Neuronal stem cell (in vitro differentiated cells): Measurements from ENCODE around the gene PIM3.

ENCODE experiments used
- DNase-seq: peaks from one replicate; pipeline ENCODE4 v3.0.0-alpha.2; 2013; ENCODE audit warnings: low spot score
- H2AFZ ChIP-seq: one replicate; pipeline ENCODE4 v1.6.1; 2013; ENCODE audit warnings: mild to moderate bottlenecking, low read length, inconsistent platforms
- H2AK5ac ChIP-seq: 2 replicates; pipeline ENCODE4 v1.6.1; 2013; ENCODE audit warnings: low read depth, mild to moderate bottlenecking, inconsistent platforms, low read length, moderate library complexity, mixed read lengths
- H2BK120ac ChIP-seq: 2 replicates; pipeline ENCODE4 v1.6.1; 2013; ENCODE audit warnings: low read depth, mild to moderate bottlenecking, inconsistent platforms, low read length, moderate library complexity, mixed read lengths
- H2BK12ac ChIP-seq: one replicate; pipeline ENCODE4 v1.6.1; 2013; ENCODE audit warnings: low read length, inconsistent platforms
- H2BK15ac ChIP-seq: 2 replicates; pipeline ENCODE4 v1.6.1; 2013; ENCODE audit warnings: mild to moderate bottlenecking, low read length, inconsistent platforms, mixed read lengths
- H2BK5ac ChIP-seq: one replicate; pipeline ENCODE4 v1.6.1; 2013; ENCODE audit warnings: inconsistent platforms, mild to moderate bottlenecking, low read length, moderate library complexity
- H3K14ac ChIP-seq: one replicate; pipeline ENCODE4 v1.6.1; 2013; ENCODE audit warnings: low read length, inconsistent platforms
- H3K18ac ChIP-seq: 2 replicates; pipeline ENCODE4 v1.6.1; 2013; ENCODE audit warnings: low read length, inconsistent platforms
- H3K23ac ChIP-seq: 2 replicates; pipeline ENCODE4 v1.6.1; 2013; ENCODE audit warnings: low read depth, mild to moderate bottlenecking, mixed read lengths, low read length, inconsistent platforms; ENCODE audit not compliant: poor library complexity
- H3K27ac ChIP-seq: replicated peaks from 3 replicates; pipeline ENCODE4 v1.5.1; 2013; ENCODE audit warnings: low read length, inconsistent platforms
- H3K27me3 ChIP-seq, 3 experiments: 2 replicates each; pipeline ENCODE4 v1.6.1; 2013; ENCODE audit warnings: low read length in 3 of 3, mild to moderate bottlenecking in 2 of 3, inconsistent platforms in 1 of 3, low read depth in 1 of 3, mixed read lengths in 1 of 3, moderate library complexity in 1 of 3; ENCODE audit not compliant: control insufficient read depth in 3 of 3, insufficient read depth in 3 of 3
- H3K36me3 ChIP-seq, 2 donors: replicated peaks in 1 of 2; 2 replicates each; pipeline ENCODE4 v1.6.1; 2013; ENCODE audit warnings: low read length in 2 of 2; ENCODE audit not compliant: control insufficient read depth in 2 of 2, insufficient read depth in 2 of 2
- H3K4ac ChIP-seq: 2 replicates; pipeline ENCODE4 v1.6.1; 2013; ENCODE audit warnings: inconsistent platforms, mild to moderate bottlenecking, low read length, moderate library complexity
- H3K4me1 ChIP-seq, 2 donors: 1 replicate in 1 of 2; 2 replicates in 1 of 2; pipeline ENCODE4 v1.6.1; 2013; ENCODE audit warnings: low read length in 2 of 2, low read depth in 1 of 2; ENCODE audit not compliant: control insufficient read depth in 2 of 2, insufficient read depth in 1 of 2
- H3K4me2 ChIP-seq: one replicate; pipeline ENCODE4 v1.6.1; 2013; ENCODE audit warnings: mild to moderate bottlenecking, low read length, inconsistent platforms; ENCODE audit not compliant: insufficient read depth, poor library complexity, severe bottlenecking
- H3K4me3 ChIP-seq, 2 donors: 2 replicates each; pipeline ENCODE4 v1.5.1; 2013; ENCODE audit warnings: low read length in 2 of 2, mild to moderate bottlenecking in 2 of 2, inconsistent platforms in 1 of 2, moderate library complexity in 1 of 2
- H3K79me1 ChIP-seq: one replicate; pipeline ENCODE4 v1.6.1; 2013; ENCODE audit warnings: low read depth, mild to moderate bottlenecking, inconsistent platforms, low read length, moderate library complexity
- H3K9ac ChIP-seq: one replicate; pipeline ENCODE4 v1.6.1; 2013; ENCODE audit warnings: mild to moderate bottlenecking, low read depth, low read length, inconsistent platforms; ENCODE audit not compliant: poor library complexity
- H3K9me3 ChIP-seq, 2 donors: replicated peaks in 1 of 2; 2 replicates each; pipeline versions ENCODE3 to v1.6.1; 2013; ENCODE audit warnings: low read length in 2 of 2, mild to moderate bottlenecking in 2 of 2, inconsistent platforms in 1 of 2, low read depth in 1 of 2, mixed read lengths in 1 of 2, moderate library complexity in 1 of 2; ENCODE audit not compliant: control insufficient read depth in 2 of 2, insufficient read depth in 1 of 2
- H4K8ac ChIP-seq: one replicate; pipeline ENCODE4 v1.6.1; 2013; ENCODE audit warnings: low read depth, mild to moderate bottlenecking, inconsistent platforms, low read length, moderate library complexity
- H4K91ac ChIP-seq: one replicate; pipeline ENCODE4 v1.6.1; 2013; ENCODE audit warnings: low read length, low read depth, mild to moderate bottlenecking, inconsistent platforms; ENCODE audit not compliant: poor library complexity
- WGBS, 2 donors: extraction: QIAGEN DNeasy Blood & Tissue Kit; methylation state at CpG; one replicate each; pipeline ENCODE4 v1.1.7; 2013; ENCODE audit warnings: missing lambda C conversion rate in 2 of 2, mixed read lengths in 1 of 2; ENCODE audit not compliant: insufficient read length in 2 of 2, insufficient replicate concordance in 1 of 2; ENCODE audit errors: extremely low coverage in 2 of 2; 5-methylcytosine and 5-hydroxymethylcytosine counted together

Gene PIM3

GRCh38 chr22:49918911-49919881 lies 41.4 kb upstream of the PIM3 start:
- Histone ChIP-seq H2BK12ac (no peak overlapping the region), H3K9me3 (peaks cover 0 to 3% of the 10 kb centered on the region in 2 donors), H4K8ac (no peak overlapping the region), H3K23ac (peak overlapping the region; percentile 91), H3K9ac (peak overlapping the region; percentile 97), H3K36me3 (peaks cover 12 to 17% of the 10 kb centered on the region in 2 donors), H4K91ac (no peak overlapping the region), H2BK5ac (no peak overlapping the region), H3K4me2 (peak overlapping the region; percentile 84), H2BK15ac (peak overlapping the region; percentile 75), H3K4ac (no peak overlapping the region), H3K4me3 (peak overlapping the region; percentile 84 to 90), H3K27me3 (no peaks in the 10 kb centered on the region), H3K18ac (peak overlapping the region; percentile 97), H2AK5ac (no peak overlapping the region), H2AFZ (peak overlapping the region; percentile 89), H2BK120ac (peak overlapping the region; percentile 44), H3K14ac (peak overlapping the region; percentile 94), H3K4me1 (peaks cover 10 to 11% of the 10 kb centered on the region in 2 donors), H3K79me1 (peaks cover 2% of the 10 kb centered on the region), H3K27ac (no peak overlapping the region)
- no CpG with 5 or more reads among the region's 47 CpGs for WGBS, 2 donors
- DNase-seq, result no peak

- Histone ChIP-seq H2BK120ac (no peak overlapping the region), H2AFZ (no peak overlapping the region), H3K14ac (no peak overlapping the region), H3K23ac (peak overlapping the region; percentile 37), H3K4me3 (no peak overlapping the region), H4K91ac (peak overlapping the region; percentile 90), H3K9ac (no peak overlapping the region), H2BK5ac (no peak overlapping the region), H3K4ac (no peak overlapping the region), H3K27me3 (no peaks in the 10 kb centered on the region), H3K79me1 (no peaks in the 10 kb centered on the region), H3K4me2 (no peak overlapping the region), H3K18ac (peak overlapping the region; percentile 24), H2BK15ac (no peak overlapping the region), H3K36me3 (peaks cover 18% of the 10 kb centered on the region in 2 donors), H4K8ac (no peak overlapping the region), H3K27ac (no peak overlapping the region), H2BK12ac (no peak overlapping the region), H2AK5ac (no peak overlapping the region), H3K4me1 (peaks cover 10 to 11% of the 10 kb centered on the region in 2 donors), H3K9me3 (peaks cover 0 to 3% of the 10 kb centered on the region in 2 donors)
- DNase-seq, result no peak
- WGBS, 2 donors, result no CpG with 5 or more reads among the region's 18 CpGs
These were observed 39.7 kb upstream of the PIM3 start for GRCh38 chr22:49920859-49921258.

- Histone ChIP-seq H2BK15ac (no peak overlapping the region), H4K91ac (no peak overlapping the region), H3K27me3 (no peaks in the 10 kb centered on the region), H3K23ac (no peak overlapping the region), H2BK12ac (no peak overlapping the region), H3K27ac (no peak overlapping the region), H3K79me1 (no peaks in the 10 kb centered on the region), H2BK5ac (no peak overlapping the region), H3K4me1 (peaks cover 10 to 11% of the 10 kb centered on the region in 2 donors), H3K9ac (peak overlapping the region; percentile 45), H2BK120ac (no peak overlapping the region), H3K14ac (peak overlapping the region; percentile 85), H4K8ac (no peak overlapping the region), H3K4ac (no peak overlapping the region), H2AFZ (no peak overlapping the region), H3K4me3 (no peak overlapping the region), H3K18ac (no peak overlapping the region), H3K4me2 (no peak overlapping the region), H2AK5ac (no peak overlapping the region), H3K36me3 (peaks cover 18% of the 10 kb centered on the region in 2 donors), H3K9me3 (peaks cover 0 to 3% of the 10 kb centered on the region in 2 donors)
- no CpG with 5 or more reads among the region's 35 CpGs for WGBS, 2 donors
- DNase-seq, result no peak
These were observed 38.9 kb upstream of the PIM3 start for GRCh38 chr22:49921508-49922278.

DNA sequence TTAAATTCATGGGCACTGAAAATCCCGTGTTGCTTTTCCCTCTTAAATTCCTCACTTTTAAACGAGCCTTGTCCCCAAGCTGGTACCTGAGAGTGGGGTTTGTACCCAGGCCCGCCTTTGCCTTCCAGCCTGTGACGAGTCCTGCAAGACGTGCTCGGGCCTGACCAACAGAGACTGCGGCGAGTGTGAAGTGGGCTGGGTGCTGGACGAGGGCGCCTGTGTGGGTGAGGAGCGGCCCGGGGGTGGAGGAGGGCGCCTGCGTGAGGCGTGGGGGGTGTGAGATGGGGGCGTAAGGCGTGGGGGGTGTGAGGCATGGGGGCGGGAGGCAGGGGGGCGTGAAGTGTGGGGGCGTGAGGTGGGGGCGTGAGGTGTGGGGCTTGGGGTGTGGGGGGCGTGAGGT lies 38.1 kb upstream of the PIM3 start:
- no peak for DNase-seq
- no peak overlapping the region for H3K9ac ChIP-seq
- no peak overlapping the region for H3K14ac ChIP-seq
- H3K4ac ChIP-seq, result no peak overlapping the region
- no peaks in the 10 kb centered on the region for H3K79me1 ChIP-seq
- H3K4me1 ChIP-seq, result peaks cover 7 to 14% of the 10 kb centered on the region in 2 donors
- H2BK5ac ChIP-seq, result no peak overlapping the region
- H4K8ac ChIP-seq, result no peak overlapping the region
- peaks cover 18% of the 10 kb centered on the region in 2 donors for H3K36me3 ChIP-seq
- no peak overlapping the region for H3K18ac ChIP-seq
- no peak overlapping the region for H2BK12ac ChIP-seq
- H3K4me2 ChIP-seq, result no peak overlapping the region
- no peak overlapping the region for H2AFZ ChIP-seq
- no peak overlapping the region for H3K4me3 ChIP-seq
- H3K27me3 ChIP-seq, result no peaks in the 10 kb centered on the region
- H2AK5ac ChIP-seq, result no peak overlapping the region
- no CpG with 5 or more reads among the region's 22 CpGs for WGBS, 2 donors
- peaks cover 0 to 3% of the 10 kb centered on the region in 2 donors for H3K9me3 ChIP-seq
- H2BK120ac ChIP-seq, result no peak overlapping the region
- H4K91ac ChIP-seq, result no peak overlapping the region
- no peak overlapping the region for H3K27ac ChIP-seq
- no peak overlapping the region for H2BK15ac ChIP-seq
- H3K23ac ChIP-seq, result no peak overlapping the region
